Adrenal gland (tissue), 5 donors: Measurements from ENCODE around the gene GALNT6.

ENCODE experiments used
- POLR2A ChIP-seq, 2 donors: fragments of 450-650 bp; IDR thresholded peaks; one replicate each; pipeline ENCODE4 v1.6.1; 2017; ENCODE audit warnings: antibody characterized with exemption in 2 of 2, mild to moderate bottlenecking in 2 of 2, moderate library complexity in 1 of 2
- TF ChIP-seq, protein P1 (sequence below), 6 experiments: fragments of 450-650 bp in 4 of 6; fragments of 200-600 bp in 2 of 6; sonication (generic) in 1 of 6; IDR thresholded peaks; 1 replicate in 5 of 6; 2 replicates in 1 of 6; pipeline versions ENCODE4 v1.5.1 to v1.8.0; 2016 to 2021; ENCODE audit warnings: antibody characterized with exemption in 6 of 6, mild to moderate bottlenecking in 2 of 6, moderate library complexity in 1 of 6
- donor health status: DM: no; HTN: no; CAD: no.

DNA sequence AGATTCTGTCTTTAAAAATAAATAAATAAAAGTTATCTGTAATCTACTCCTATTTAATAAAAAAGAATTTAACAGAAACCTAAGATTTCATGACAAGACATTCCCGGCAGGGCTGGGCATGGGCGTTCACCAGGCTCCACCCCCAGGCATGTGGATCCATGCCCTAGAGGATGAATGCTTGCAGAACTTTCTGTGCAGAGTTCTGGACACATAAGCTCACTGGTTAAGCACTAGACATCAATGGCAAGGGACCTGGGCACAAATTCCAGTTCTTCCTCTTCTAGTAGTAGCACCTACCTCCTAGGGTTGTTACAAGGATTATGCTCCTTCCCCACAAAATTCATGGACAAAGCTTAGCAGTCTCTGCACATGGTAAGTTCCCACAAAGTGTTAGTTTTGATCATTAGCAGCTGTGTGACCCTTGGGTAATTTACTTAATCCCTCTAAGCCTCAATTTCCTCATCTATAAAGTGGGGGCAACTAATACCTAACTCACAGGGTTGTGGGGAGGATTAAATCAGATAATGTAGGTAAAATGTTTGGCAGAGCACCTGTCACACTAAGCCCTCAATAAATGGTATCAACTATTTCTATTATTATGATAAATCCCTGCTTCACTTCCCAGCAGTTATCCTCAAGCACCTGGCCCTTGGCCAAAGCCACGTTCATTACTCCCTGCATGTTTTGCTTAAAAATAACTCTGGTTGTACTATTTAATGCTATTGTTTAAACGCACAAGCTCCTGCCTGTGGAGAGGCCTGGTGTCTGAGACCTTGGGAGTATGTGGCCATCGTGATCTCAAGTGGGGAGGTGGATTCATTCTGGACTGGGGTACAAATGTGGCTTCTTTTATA lies 9.8 kb downstream of the GALNT6 start:
- TF ChIP-seq, protein P1, sequence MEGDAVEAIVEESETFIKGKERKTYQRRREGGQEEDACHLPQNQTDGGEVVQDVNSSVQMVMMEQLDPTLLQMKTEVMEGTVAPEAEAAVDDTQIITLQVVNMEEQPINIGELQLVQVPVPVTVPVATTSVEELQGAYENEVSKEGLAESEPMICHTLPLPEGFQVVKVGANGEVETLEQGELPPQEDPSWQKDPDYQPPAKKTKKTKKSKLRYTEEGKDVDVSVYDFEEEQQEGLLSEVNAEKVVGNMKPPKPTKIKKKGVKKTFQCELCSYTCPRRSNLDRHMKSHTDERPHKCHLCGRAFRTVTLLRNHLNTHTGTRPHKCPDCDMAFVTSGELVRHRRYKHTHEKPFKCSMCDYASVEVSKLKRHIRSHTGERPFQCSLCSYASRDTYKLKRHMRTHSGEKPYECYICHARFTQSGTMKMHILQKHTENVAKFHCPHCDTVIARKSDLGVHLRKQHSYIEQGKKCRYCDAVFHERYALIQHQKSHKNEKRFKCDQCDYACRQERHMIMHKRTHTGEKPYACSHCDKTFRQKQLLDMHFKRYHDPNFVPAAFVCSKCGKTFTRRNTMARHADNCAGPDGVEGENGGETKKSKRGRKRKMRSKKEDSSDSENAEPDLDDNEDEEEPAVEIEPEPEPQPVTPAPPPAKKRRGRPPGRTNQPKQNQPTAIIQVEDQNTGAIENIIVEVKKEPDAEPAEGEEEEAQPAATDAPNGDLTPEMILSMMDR (IDR thresholded peaks at IDR 0.05) = no peak
- TF ChIP-seq POLR2A (IDR thresholded peaks at IDR 0.05) = no peak
